Nucleus accumbens (tissue), 56 donors: ENCODE results near the gene AMIGO3.

Experiments
- DNase-seq, 56 donors: peaks; one replicate each; lab custom pipeline; 2025; lab: John Stamatoyannopoulos, UW

The AMIGO3 gene

GRCh38 chr3:49671291-49672288, 47.9 kb downstream of the AMIGO3 start:
- no peak for DNase-seq

GRCh38 chr3:49670940-49671290, 48.6 kb downstream of the AMIGO3 start:
- DNase-seq = no peak

- DNase-seq = no peak
Observed at GRCh38 chr3:49669352-49669751, 50.1 kb downstream of the AMIGO3 start.

- DNase-seq = no peak
Observed at GRCh38 chr3:49668861-49669260, 50.6 kb downstream of the AMIGO3 start.

GRCh38 chr3:49668414-49668797, 51.1 kb downstream of the AMIGO3 start:
- no peak for DNase-seq

- no peak for DNase-seq
Observed at GRCh38 chr3:49667701-49668413, 51.6 kb downstream of the AMIGO3 start.
